Measurements from ENCODE around the gene HOXB8.

Gene HOXB8

DNA sequence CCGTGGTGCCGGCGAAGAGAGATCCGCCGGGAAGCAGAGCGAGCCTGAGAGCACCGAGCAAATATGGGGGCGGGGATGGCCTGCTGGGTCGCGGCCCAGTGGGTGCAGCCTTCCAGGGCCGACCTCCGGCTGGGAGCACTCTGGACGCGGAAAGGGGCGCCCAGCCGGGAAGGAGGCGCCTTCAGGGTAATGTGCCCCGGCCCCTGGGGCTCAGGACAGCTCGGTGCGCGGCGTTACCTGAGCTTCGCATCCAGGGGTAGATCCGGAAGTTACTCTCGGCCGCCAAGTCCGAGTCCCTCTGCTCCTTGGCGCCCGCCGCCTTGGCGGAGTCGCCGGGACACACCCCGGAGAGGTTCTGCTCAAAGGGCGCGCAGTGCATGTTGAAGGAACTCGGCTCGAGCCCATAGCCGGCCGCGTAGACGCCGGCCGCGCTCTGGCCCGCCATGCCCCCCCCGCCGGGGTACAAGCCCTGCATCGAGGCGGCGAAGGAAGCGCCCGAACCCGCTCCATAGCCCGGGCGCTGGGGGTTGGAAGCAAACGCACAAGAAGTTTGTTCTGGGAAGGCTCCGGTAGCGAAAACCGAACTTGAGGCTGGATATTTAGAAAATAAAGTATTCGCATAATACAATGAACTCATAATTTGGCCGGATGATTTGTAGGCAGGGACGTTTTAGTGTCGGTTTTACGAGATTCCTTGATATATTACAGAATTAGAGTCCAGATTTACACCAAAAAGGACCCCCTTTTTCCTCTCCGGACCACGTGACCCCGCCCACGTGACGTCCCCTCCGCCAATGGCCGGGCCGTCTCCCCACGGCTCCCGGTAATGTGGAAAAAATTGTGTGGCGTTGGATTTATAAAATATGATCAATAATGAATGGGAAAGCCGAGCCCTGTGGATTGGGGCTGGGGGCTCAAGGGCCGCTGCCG is 4.5 kb downstream of the HOXB8 start, which contains the start of gene HOXB7:
HOXB7 (minus strand) TSS at position 736 of the 930 bp plus-strand sequence; CDS start at position 637, 99 bp downstream.
- no peak for DNase-seq

DNA sequence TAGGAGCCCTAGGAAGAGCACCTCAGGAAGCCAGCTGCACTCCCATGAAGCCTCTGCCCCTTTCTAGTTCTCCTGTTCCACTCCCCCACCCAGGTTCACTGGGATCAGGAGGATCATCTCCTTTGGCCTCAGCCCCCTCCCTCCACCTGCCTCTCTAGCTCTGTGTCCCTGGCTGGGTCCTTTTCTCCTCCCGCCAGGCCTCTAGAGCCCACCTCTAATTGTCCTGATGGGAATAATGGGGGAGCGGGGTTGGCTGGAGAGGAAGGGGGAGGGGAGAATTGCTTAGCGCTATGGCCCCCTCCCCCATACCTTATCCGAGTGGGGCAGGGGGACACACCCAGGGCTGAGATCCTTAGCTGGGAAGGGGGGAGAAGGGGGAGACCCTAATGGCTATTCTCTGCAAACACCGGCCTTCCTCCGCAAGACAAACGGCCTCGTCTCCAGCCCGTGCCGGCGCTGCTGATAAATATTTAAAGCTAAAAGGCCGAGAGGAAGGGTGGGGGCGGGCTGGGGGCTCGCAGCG is 5.3 kb downstream of the HOXB8 start:
- no peak for DNase-seq

DNA sequence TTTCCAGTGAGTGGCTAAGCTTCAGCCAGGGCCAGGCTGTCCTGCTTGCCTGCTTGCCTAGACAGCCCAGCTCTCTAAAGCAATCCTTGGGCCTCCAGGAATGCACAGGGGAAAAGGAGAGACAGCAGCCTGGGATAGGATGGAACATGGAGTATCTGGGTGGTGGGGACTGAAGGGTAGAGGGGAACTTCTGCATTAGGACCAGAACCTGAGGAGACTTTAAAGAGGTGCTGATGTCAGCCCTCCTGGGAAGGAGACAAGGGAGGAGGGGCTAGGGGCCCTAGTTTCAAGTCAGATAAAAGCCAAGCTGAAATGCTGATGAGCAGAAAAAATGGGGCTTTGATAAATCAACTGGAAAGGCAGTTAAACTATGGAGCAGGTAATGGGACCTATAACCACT is 6.1 kb downstream of the HOXB8 start:
- DNase-seq: no peak

DNA sequence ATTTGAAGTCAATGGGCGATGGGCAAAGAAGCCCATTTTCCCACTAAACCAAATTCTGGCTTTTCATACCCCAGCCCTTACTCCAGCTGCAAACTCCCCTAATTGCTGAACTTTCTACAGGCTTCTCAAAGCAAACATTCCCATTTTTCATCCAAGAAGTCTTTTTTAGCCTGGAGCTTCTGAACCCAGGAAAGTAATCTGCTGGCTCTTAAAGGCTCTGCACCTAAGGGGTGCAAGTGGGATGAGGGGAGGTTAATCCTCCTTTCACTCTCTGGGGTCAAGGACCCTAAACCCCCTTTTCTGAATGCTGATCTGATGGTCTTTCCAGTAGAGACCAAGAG is 6.6 kb downstream of the HOXB8 start:
- DNase-seq: no peak

DNA sequence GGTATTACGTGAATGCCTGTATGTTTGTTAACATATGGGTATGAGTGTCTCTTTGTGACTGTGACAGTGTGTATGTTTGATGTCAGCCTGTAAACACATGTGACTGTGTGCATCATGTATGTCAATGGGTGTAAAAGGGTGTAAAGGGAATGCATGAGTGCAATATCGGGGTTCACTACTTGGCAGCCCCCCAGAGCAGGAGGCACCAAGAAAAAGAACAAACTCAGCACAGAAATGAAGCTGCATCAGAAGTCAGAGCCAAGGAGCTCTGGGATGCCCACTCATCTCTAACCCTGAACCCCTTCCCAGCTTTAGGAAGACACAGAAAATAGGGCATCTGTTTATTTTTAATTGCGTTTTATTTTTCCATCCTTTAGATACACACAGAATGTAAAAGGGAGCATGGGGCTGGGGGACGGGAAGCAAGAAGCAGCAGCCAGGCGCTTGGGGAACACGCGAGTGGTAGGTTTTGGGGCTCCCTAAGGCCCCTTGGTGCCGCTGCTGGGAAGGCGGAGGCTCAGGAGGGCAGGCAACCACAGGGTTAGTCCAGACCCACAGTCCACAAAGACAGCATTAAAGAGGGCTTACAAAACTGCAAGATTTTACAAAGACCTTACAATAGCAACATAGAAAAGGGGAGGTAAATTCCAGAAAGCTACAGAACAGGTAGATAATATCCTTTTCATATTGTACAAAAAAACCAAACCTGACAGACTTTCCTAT is 8.0 kb downstream of the HOXB8 start:
- no peak for DNase-seq

DNA sequence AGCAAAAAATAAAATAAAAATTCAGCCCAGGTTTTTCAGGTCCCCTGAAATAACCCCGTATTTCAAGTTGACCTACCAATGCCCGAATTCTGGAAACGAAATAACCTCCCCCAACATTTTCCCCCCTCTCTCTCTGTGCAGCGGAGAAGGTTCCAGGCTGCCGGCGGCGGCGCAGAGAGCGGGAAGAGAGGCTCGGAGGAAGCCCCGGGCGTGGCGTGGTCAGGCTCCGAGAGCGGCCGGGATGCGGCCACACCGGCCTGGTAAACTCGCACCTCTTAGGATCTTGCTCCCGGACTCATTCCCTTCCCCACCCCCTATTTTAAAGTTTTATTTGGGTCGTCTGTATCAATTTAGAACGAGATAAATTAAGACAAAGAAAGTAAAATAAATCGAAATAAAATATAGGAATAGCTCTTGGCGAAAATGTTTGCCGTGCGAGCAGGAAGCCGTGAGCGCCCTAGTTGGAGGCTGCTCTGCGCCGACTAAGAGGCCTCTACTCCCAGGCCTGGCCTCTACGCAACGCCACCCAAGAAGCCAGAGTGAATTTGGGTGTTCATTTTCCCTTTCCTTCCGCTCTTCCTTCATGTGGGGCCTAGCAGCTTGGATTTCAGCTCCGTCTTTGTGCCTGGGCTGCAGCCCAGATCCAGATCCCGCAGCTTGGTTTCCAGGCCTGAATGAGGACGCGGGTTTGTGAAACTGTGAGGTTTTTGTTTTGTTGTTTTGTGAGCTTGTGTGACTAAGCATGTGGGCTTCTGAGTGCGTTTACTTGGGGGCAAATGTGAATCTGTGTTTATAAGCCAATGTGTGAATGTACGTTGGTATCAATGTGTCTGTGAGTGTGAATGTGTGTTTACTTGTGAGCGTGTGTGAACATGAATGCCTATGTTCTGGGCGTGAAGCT is 8.9 kb downstream of the HOXB8 start:
- no peak for DNase-seq

DNA sequence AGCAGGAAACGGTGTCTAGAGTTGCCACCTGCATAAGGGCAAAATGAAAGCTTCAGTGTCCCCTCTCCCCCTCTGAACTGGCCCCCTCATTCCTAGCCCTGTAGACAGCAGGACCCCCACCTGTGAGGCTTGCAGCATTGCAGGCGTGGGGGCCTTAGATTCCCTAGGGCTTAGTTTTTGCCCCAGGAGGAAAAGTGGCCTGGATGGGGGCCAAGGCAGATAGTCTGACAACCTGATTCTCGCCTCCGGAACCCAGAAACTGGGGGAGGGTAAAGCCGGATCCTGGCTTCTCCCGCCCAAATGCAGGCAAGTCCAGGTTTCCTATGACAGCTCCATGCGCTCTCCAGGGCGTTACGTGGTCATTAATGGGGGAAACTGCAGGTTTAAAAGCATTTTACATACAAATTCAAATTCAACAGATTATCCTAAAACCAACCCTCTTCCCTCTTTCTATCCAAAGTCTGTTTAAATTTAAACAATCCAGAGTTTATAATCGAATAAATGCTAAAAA is 9.6 kb downstream of the HOXB8 start:
- DNase-seq: no peak

DNA sequence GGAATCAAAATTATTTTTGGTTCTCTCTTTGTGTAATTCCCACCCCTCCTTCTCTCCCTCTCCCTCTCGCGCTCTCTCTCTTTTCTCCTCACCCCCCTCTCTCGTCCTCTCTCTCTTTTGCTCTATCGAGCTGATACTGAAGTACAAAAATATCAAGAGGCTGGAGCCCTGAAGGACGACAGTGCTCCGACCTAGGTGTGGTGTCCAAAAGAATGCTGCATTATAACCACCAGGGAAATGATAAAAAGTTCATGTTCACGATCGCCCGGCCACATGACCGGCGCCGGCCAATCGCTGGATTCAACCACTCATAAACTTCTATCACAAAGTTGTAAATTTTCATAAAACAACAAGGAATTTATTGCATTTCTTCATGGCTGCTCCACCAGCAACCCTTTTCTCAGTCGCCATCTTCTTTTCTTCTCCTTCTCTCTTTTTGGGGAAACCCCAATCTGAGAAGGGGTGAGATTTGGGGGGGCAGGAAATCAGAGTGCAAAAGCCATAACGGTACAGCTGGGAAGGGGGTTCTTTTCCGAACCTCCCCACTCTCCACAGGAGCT is 10.2 kb downstream of the HOXB8 start, which contains the start of gene HOXB6:
HOXB6 (minus strand) TSS at position 217 of the 560 bp plus-strand sequence. CDS start 6,836 bp downstream, outside the sequence.
- DNase-seq: no peak

DNA sequence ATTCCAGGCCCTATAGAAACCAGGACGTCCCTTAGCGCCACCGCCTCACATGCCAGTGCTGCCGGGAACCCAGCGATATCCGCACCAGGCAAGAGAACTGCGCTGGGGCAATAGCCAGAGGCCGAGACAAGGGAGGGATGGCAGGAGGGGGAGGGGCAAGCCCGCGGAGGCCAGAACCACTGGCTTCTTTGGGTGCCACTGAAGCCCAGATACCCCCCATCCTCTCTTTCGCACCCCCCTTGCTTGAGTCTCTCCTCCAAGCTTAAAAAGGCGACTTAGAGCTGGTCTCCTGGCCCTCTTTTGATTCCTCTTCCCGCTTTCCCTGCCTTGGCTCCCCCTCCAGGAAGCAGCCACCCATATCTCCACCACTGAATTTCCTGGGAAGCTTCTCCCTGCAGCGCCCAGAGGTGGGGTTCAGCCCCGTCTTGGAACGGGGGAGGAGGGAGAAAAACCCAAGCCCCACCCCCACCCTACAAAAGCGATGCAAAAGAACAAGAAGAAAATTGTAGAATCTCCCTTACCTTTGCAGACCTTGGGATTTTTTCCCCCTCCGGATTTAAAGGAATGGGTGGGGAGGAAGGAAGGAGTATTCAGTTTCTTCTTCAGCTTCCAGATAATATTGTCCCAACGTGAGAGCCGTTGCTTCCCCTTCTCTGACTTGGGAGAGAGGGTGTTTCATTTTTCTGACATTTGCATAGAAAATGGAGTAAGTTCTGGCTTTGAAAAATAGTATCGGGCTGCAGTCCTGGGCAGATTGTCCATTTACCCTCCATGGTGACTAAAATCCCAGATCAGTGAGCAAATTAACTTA is 10.9 kb downstream of the HOXB8 start:
- DNase-seq: peak; percentile 17

DNA sequence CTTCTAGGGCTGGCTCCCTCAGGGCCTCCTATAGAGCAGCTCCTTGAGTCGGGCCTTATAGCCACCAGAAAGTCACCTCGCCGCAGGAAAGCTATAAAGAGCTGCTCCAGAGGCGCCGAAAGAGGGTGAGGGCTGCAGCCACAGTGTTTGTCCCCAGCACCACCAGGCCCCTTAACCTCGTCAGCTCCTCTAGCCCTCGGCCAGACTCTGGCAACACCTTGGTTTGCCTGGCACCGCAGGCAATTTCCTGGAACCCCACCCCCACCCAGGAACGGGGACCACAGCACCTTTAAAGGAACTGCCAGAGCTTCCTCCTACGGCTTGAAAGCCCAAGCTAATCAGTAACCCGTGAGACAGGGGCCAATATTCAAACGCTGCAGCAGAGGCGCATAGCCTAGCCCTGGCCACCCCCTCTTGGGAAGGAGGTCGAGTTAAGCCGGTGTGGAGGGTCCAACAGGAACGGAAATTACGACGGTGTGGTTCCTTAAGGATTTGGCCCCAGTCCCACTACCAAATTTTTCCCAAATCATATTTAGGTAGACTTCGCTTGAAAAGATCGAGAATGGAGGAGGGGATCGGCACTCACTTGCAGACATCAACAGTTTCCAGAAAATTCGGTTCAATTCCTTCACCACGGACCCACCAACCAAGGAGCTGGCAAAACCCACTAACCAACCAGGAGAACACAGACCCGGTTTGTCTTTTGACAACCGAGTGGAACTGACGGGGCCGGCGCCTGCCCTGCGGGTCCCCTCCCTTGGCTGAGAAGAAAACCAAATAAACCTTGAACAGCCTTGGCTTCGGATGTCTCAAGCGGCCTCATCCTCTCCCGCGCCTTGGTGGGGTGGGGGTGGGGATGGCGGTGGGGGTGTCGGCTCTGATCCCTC is 13.3 kb downstream of the HOXB8 start:
- no peak for DNase-seq

DNA sequence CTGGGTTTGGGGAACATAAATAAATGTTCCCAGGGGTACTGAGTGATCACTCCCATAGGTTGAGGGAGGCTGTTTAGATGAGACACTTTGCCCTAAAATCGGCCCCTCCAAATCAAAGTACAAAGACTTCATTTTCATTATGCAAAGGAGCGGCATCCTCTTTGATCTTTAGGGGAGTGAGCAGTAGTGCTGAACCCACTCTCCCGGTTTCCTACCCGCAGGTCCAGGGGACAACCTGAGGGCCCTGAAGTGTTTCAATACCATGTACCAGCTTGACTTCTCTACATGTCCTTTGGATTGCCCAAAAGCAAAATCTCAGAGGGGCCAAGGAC is 13.9 kb downstream of the HOXB8 start:
- no peak for DNase-seq

DNA sequence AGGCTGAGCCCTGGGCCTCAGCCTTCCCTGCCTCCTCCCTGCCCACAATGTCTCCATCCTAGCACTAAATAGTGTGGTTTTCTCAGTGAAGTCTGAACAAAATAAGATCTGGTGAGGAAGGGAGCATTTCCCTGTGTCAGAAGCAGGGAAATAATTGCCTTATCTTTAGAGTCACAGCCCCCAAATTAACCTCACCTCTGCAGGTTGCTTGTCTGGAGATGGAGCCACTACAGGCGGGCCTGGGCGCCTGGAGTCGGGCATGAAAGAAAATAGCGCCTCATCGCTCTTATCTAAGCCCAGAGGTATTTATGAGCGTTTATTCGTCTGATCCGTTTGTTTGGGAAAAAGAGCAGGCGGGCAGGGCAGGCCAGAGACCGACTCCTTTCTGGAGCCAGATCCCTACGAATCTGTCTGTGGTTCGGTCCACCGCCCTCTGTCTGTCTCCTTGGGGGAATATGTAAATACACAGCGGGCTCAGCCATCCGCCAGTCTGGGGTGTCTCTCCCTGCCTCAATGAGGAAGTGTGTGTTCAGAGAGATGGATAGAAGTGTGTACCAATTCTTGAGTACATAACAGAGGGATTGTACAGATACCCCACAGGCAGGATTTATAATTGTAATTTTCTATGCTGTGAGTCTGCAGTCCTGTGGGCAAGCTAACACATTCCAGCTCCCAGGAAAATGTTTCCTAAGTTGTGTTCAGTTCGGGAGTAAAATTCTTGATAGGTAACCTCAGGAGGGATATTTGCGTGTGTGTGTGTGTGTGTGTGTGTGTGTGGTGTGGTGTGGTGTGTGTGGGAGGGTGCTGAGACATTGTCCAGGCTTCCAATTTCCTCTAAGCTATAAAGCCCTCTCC is 14.6 kb downstream of the HOXB8 start:
- no peak for DNase-seq

DNA sequence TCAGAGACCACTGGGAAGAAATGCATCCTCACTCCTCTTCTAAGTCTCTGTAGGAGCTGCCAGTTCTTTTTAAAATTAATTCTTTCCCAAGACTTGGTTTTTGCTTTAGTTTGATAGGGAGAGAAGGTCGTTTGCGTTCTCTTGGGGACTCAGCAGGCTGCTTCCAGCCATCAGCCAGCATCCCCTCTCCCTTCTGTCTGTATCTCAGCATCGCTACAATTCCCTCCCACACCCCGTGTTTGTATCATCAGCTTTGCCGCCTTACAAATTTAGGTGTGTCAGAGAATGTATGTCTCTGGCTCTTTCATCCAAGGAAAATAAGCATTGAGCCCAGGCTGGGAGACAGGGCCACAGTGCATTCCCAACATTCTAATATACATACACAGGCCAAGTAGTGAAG is 15.7 kb downstream of the HOXB8 start:
- no peak for DNase-seq

DNA sequence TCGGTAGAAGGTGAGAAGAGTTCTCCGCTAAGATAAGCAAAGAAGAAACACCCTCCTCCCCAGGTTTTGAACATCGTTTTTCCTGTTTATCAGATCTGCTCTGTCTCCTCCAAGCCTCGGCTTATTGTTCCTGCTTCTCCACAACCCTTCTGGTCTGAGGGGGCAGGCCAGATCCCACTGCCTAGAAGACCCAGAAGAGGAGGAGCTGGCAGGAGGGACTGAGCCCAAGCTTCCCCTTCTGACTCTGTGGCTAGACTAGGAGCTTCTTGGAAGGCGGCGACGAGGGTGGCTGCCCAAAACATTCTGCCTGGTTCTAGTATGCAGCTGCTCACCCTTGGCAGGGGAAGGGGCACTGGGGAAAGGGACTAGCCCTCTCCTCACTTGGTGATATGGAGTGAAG is 16.4 kb downstream of the HOXB8 start:
- DNase-seq: no peak

DNA sequence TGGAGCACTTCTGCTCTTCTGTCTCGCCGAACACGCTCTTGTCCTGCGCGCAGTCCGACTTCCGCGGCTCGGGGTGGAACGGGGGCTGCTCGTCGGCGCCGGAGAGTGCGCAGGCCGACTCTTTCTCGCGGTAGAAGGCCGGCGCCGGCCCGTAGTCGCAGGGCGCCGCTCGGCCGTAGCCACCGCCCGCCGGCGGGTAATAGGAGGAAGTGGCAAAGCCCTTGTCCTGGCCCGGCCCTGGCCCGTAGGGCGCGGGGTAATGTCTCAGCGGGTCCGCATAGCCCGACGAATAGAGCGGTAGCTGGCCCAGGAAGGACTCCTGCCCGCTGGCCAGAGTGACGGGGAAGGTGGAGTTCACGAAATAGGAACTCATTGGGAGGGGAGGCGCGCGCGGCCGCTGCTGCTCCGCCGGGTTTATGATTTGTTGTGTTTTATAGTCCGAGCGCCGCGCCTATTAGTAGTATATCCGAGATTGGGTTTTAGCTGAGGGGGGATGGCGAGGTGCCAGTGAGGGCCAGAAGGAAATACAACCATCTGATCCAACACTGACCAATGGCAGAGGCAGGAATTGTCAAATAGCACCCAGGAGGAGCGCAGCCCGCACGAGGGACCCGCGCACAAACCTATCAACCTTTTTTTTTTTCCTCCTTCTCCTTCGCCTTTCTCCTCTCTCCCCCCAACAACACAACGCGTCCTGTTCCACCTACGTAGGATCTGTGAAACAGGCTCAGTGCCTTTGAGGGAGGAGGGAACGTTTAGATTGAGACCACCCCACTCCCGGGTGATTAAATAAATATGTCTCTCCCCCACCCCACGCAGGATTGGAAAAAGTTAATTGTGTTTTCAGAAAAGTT is 17.1 kb downstream of the HOXB8 start:
- peak; percentile 22 for DNase-seq

DNA sequence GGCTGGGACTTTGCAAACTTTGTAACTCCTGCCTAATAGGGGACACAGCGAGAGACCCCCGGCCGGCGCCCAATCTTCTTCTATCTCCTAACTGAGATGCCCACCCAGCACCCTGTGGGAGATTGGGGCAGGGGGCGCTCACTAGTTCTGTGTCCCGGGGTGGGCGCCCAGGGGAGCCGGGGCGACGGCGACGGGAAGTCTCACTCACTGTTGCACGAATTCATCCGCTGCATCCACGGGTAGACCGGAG is 17.6 kb downstream of the HOXB8 start:
- DNase-seq: no peak

DNA sequence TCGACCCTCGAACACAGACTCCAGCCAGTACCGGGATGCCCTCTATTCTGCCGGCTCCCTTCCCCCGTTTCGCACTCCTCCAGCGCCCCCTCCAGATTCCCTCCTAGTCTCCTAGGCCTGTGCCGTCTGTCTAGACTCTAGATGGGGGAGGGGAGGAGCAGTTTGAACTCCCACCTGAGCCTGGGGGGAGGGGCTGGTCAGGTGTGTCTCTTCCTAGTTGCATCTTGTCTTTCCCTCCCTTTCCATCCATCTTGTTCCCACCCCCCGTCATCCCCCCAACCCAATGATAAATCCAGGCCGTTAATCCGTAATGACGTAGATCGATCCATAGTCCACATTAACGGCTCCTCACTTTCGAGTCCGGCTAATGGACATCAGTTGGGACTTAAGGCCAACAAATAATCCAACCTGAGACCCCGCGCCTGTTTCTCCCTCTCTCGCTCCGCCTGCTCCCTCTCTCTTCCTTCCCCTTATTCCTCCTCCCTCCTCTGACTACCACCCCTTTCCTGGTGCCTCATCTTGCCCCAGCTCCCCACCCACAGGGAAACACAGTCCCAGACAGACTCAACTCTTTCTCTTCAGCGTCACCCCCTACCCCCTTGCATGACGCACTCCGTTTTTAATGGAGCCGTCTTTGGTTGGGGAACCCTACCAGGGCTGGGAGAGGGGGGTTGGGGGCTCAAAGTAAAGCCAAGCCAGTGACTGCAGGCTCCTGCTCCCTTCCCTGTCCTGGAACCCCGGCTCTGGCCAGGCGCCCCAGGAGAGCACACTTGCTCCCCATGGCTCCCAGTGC is 18.2 kb downstream of the HOXB8 start:
- DNase-seq: no peak
